ENCODE data around the gene DIAPH2.
A peak's percentile ranks its signal among the peaks of the same experiment; 100 is the strongest.
"Not testable (repeated sequence)": the region's sequence is repeated elsewhere in the genome, so short reads cannot be mapped to it uniquely, and the experiment has no call there.

The DIAPH2 gene

DNA sequence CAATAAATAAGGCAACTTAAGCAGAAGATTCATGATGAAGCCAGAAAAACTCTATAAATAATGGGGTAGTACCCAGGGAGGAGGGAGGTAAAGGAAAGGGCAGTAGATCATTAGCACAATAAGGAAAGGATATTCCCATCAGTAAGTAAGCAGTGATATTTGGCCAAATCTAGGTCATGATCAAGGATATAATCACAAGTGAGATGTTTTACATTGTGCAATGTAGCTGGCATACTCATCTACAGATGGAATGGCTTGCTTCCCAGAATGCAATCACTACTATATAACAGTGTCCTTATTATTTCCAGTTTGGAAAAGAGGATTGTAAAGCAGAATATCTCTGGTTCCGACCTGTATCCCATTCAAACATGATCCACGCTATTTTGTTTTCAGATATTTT, 682.5 kb downstream of the DIAPH2 start:
- no peak for DNase-seq

- no peak for DNase-seq
These were observed 685.3 kb downstream of the DIAPH2 start for GRCh38 chrX:97369947-97370346.

DNA sequence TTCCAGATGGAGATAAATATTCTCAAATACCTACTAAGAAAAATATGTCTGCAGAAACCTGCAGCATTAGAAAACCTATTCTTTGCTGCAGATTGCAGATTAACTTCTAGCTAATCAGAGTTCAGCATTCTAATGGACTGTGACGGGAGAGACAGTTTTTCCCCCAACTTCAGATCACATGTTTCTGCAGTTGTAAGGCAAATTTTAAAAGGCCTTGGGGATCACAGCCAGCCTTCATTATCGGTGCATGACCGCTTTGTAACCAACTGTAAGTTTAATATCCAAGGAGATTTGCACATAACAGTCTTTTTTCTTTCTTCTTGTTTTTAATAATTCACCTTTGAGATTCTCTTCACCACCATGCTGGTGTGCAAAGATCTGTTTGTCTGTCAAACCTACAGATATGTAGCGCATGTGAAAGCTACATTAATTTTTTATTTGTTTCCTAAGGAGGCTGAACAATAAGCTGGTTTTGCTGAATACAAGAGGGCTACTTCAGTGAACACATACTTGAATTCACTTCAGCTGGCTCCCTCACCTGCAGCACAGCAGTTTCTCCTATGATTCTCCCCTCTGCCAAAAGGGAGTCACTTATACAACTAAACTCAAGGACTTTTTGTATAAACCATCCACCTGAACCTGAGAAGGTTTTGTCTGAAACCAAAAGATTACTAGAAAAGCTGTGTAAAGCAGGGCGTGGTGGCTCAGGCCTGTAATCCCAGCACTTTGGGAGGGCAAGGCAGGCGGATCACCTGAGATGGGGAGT, 687.5 kb downstream of the DIAPH2 start:
- DNase-seq: no peak

DNA sequence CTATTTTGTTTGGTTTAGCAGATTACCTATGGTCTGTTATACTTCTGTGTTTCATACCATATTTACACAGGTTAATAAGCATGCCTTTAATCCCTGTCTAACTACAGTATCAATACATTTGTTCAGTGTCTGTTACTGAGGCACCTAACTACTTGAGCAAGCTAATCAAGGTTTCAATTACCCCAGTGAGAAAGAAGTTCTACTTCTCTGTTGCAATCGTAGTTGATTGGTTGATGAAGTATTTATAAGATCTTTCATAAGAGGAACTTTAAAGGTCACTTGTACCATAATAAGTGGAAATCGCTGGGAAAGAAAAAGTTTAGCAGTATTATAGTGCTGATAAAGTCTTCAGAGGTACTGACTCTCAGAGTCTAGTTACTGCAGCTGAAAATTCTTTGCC, 689.6 kb downstream of the DIAPH2 start:
- no peak for DNase-seq

DNA sequence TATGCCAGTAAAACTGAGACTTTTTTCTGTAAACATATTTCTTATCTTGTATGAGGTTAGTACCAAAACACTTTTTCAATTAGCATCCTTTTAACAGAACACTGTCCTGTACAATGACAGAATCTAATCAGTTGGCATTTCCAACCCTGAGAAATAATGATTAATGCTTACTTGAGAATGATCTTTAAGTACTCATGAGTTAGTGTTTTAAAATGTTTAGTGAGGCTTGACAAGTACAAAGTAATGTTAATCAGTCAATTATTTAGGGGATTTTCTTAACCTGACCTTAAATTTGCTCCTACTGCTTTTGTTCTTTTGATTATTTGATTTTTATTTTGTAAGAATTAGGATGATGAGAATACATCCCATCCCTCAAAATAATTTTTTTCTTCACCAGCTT, 695.6 kb downstream of the DIAPH2 start:
- no peak for DNase-seq

GRCh38 chrX:97384685-97385084, 700.0 kb downstream of the DIAPH2 start:
- no peak for DNase-seq

- no peak for DNase-seq
These were observed 702.4 kb downstream of the DIAPH2 start for GRCh38 chrX:97387004-97387403.

DNA sequence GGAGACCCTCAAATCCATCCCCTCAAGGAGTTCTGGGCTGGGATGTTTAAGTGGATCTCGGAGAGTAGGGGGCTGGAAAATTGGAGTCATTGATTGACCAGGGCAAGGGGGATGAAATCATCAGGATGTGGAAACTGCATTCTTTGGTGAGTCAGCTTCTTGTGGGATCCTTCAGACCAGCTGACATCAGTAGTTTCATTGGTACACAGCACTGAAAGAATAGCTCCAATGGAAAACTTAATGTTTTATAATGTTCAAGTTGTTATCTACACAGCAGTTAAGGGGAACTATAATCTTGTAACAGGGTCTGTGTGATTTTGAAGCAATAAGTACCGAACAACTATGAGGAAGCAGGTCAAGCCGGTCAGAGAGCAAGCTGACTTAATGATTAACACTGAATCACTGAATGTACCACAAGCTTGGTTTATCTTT, 705.1 kb downstream of the DIAPH2 start:
- DNase-seq: no peak

- DNase-seq: no peak
These were observed 712.7 kb downstream of the DIAPH2 start for GRCh38 chrX:97397371-97397770.

GRCh38 chrX:97398030-97398551, 713.4 kb downstream of the DIAPH2 start:
- no peak for DNase-seq

DNA sequence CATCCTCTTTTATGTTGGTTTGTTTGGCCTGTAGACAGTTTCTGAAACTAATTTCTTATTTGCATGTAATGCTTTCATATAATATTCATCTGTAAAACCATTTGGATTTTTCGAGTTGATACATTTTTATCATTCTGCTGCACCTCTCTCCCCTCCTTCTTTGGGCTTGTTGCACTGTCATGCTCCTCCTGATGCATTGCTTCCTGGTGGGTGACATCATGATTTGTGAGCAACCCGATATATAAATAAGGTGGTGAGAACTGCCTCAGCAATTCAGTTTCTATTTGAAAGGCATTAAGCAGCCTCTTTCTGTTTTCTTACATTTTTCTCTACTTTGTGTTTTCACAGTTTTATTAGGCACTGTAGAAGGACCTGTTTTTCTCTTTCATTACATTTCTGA, 714.8 kb downstream of the DIAPH2 start:
- DNase-seq: peak in 1 of 56 donors; percentile 0

GRCh38 chrX:97400492-97400891, 715.9 kb downstream of the DIAPH2 start:
- no peak for DNase-seq

- DNase-seq: no peak
These were observed 716.5 kb downstream of the DIAPH2 start for GRCh38 chrX:97401154-97401553.

DNA sequence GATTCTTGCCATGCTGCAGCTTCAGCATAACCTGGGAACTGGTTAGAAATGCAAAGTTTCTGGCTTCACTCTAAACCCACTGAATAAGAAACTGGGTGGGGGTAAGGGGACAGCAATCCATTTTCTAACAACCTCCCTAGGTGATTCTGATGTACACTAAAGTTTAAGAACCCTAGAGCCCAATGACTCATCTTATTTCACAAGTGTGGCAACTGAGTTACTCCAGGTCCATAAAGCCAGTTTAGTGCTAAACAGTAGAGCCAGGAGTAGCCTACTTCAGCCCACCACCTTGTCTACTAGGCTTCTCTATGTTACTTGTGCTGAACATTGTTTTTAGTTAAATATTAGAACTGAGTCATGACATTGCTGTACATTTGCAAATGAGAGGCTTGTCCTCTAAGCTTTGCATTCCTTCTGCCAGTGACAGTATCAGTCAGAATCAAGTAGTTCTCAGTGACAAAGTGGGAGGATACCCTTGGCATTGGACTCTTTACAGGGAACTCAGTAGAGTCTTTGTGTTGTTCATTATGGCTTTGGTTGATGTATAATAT, 717.0 kb downstream of the DIAPH2 start:
- no peak for DNase-seq

DNA sequence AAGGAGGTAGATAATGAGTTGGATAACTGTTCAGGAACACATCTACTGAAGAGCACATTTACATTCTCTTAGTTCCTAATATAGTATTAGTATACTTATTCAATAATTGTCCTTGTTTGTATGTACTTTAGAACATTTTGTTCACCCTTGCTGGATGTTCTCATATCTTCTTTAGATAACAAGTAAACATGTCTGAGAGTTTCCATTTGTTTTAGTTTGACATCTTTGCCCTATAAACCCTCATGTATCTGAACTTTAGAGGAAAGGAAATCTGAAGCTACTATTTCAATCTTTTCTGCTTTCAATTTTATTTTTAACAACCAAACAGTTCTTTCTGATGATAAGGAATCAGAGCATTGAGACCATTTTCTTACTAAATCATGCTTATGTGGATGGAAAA, 717.7 kb downstream of the DIAPH2 start:
- no peak for DNase-seq

DNA sequence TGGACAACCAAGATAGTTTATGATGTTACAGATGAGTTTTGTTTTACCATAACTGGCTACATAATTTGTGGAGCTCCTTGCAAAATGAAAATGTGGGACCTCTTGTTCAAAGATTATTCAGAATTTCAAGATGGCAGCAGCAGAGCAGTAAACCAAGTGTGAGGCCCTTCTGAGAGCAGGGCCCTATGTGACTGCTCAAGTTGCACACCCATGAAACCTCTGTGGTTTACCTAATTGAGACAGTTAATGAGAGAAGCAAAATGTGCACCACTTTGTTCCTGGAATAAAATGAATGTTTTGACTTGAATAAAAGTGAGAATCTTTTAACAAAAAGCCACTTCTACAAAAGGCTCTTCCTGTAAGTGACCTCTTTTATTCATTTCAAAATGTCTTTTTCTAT, 718.3 kb downstream of the DIAPH2 start:
- no peak for DNase-seq

DNA sequence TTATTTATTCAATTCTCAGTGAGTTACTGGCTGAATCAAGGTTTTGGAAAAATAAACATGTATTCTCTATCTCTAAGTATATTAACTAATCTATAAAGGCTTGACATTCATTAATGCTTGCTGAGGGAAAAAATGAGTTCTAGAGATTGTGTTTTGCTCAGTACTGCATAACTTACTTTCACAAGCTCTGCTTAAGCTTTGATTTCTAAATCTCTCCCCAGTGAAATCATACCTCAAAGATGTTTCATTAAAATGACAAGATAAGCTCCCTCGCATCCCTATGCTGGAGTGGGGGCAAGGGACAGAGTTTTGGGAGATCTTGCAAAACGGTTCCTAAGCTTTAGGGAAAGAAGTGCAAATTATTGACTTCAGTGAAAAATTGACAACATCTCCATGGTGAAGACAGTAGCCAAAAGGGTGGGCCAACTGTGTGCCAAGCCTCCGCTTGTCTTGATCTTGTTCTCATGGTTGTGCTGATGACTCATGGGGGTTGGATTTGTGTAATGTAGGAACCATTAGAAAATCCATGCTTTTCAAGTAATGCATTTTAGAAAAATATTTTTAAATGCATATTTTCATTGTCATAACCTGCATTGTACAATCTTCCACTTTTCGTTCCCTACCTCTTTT, 720.5 kb downstream of the DIAPH2 start:
- no peak for DNase-seq

DNA sequence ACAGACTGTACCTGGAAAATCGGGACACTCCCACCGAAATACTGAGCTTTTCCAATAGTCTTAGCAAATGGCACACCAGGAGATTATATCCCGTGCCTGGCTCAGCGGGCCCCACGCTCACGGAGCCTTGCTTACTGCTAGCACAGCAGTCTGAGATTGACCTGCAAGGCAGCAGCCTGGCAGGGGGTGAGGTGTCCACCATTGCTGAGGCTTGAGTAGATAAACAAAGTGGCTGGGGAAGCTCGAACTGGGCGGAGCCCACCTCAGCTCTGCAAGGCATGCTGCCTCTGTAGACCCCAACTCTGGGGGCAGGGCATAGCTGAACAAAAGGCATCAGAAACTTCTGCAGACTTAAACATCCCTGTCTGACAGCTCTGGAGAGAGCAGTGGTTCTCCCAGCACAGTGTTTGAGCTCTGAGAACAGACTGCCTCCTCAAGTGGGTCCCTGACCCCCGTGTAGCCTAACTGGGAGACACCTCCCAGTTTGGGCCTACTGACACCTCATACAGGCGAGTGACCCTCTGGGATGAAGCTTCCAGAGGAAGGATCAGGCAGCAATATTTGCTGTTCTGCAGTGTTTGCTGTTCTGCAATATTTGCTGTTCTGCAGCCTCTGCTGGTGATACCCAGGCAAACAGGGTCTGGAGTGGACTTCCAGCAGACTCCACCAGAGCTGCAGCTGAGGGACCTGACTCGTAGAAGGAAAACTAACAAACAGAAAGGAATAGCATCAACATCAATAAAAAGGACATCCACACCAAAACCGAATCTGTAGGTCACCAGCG, 725.2 kb downstream of the DIAPH2 start:
- not testable (repeated sequence) for DNase-seq

GRCh38 chrX:97416461-97416860, 731.8 kb downstream of the DIAPH2 start:
- no peak for DNase-seq

DNA sequence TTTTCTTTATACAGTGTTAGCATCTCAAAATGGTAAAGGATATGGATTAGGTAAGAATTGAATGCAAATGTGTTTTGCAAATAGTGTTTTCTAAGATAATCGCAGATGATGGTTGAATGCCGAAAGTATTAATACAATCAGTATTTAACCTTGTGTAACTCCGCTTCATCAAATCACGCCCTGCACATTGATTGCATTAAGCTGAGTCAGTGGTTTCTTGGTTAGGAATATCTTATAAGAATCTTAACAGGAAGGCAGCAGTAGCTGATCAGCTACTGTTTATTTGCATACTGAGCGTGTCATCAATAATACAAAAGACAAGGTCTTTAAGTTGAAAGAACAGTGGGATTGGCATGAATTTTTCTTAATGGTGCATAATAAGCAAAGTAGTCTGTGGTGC, 744.5 kb downstream of the DIAPH2 start:
- no peak for DNase-seq

GRCh38 chrX:97431281-97431680, 746.6 kb downstream of the DIAPH2 start:
- DNase-seq: no peak
